HepG2 (cell line): ENCODE measurements around the gene LRRC4C. TPM values are rescaled to one million over a fixed set of nuclear protein-coding genes. Genes with fewer than 3 reads are reported as not detected.

Source experiments
- ATAC-seq: fragments of 200-7000 bp; cut with Tn5 transposase; 3 replicates; pipeline ENCODE4 v1.9.1; 2020; ENCODE audit warnings: mild to moderate bottlenecking, moderate library complexity
- BruUV-seq: library from RNA; stranded (reverse); fragments of 400-500 nt; replicated peaks from 2 replicates; lab custom pipeline; 2021; lab: Mats Ljungman, UMichigan
- CTCF ChIA-PET: fragments of 300-600 bp; formaldehyde crosslinking; extraction: SDS; loops from one replicate; lab custom pipeline; 2021; ENCODE audit warnings: low total read pairs, inconsistent platforms, low intra/inter-chr PET ratio; lab: Yijun Ruan, JAX
- POLR2A ChIA-PET: fragments of 350-600 bp; sonication (Branson Sonifier 250); formaldehyde crosslinking; loops from one replicate; lab custom pipeline; 2020; ENCODE audit warnings: antibody characterized with exemption, inconsistent platforms; lab: Yijun Ruan, JAX
- DNase-seq: peaks from one replicate; pipeline ENCODE4 v3.0.0-alpha.2; 2015; ENCODE audit warnings: low spot score
- FAIRE-seq: peaks from 3 replicates; lab custom pipeline; 2011; peaks lifted over from hg19 to GRCh38; lab: Jason Lieb, UNC
- H2AFZ ChIP-seq: one replicate; pipeline ENCODE4 v1.6.1; 2011; ENCODE audit warnings: low read length, inconsistent platforms
- H3K27ac ChIP-seq: fragments of 300-600 bp; 3 replicates; pipeline ENCODE4 v1.8.0; 2011; ENCODE audit warnings: mixed run types, mild to moderate bottlenecking, mixed read lengths, low read length, inconsistent platforms; ENCODE audit not compliant: insufficient read depth; ENCODE audit errors: extremely low read length
- H3K27me3 ChIP-seq, 2 experiments: fragments of 200-600 bp in 1 of 2; 2 replicates in 1 of 2; 3 replicates in 1 of 2; pipeline versions ENCODE4 v1.6.0 to v1.8.0; 2011; ENCODE audit warnings: low read length in 2 of 2, mild to moderate bottlenecking in 2 of 2, moderate library complexity in 2 of 2, inconsistent platforms in 1 of 2; ENCODE audit not compliant: insufficient read depth in 2 of 2, control insufficient read depth in 1 of 2
- H3K36me3 ChIP-seq, 2 experiments: fragments of 200-600 bp in 1 of 2; replicated peaks in 1 of 2; 2 replicates in 1 of 2; 3 replicates in 1 of 2; pipeline versions ENCODE4 v1.5.1 to v1.8.0; 2011; ENCODE audit warnings: low read length in 2 of 2, inconsistent platforms in 1 of 2; ENCODE audit not compliant: insufficient read depth in 2 of 2, control insufficient read depth in 1 of 2
- H3K4me1 ChIP-seq: 2 replicates; pipeline ENCODE4 v1.5.1; 2012; ENCODE audit warnings: low read length, inconsistent platforms; ENCODE audit not compliant: insufficient read depth
- H3K4me2 ChIP-seq: 2 replicates; pipeline ENCODE4 v1.6.0; 2011; ENCODE audit warnings: low read depth, low read length, inconsistent platforms
- H3K4me3 ChIP-seq, 3 experiments: fragments of 200-600 bp in 1 of 3; sonication (generic), shearing (Covaris generic) in 1 of 3; replicated peaks in 1 of 3; 2 replicates each; pipeline ENCODE4 v1.5.1; 2011 to 2016; ENCODE audit warnings: low read length in 3 of 3, inconsistent platforms in 2 of 3, low read depth in 2 of 3, mild to moderate bottlenecking in 2 of 3, control low read depth in 1 of 3, mixed read lengths in 1 of 3; ENCODE audit not compliant: insufficient read depth in 1 of 3
- H3K79me2 ChIP-seq: one replicate; pipeline ENCODE4 v1.6.1; 2011; ENCODE audit warnings: low read length, inconsistent platforms; ENCODE audit not compliant: insufficient read depth
- H3K9ac ChIP-seq: 2 replicates; pipeline ENCODE4 v1.6.0; 2011; ENCODE audit warnings: mild to moderate bottlenecking, low read depth, low read length, inconsistent platforms; ENCODE audit not compliant: insufficient read depth
- H3K9me3 ChIP-seq: 2 replicates; pipeline ENCODE4 v1.5.1; 2012; ENCODE audit warnings: mild to moderate bottlenecking, low read length
- H4K20me1 ChIP-seq: 2 replicates; pipeline ENCODE4 v1.6.0; 2011; ENCODE audit warnings: inconsistent platforms, mild to moderate bottlenecking, low read length, moderate library complexity; ENCODE audit not compliant: insufficient read depth
- ATAD3A ChIP-seq: sonication (generic); formaldehyde crosslinking; IDR thresholded peaks from 2 replicates; pipeline ENCODE4 v1.4.0; 2020; ENCODE audit warnings: missing genetic modification reagents
- CSRNP2 ChIP-seq: sonication (generic); formaldehyde crosslinking; conservative IDR thresholded peaks from 2 replicates; pipeline ENCODE4 v1.8.0; 2022; ENCODE audit warnings: low read depth, missing genetic modification reagents
- FLYWCH1 ChIP-seq: sonication (generic); formaldehyde crosslinking; IDR thresholded peaks from 2 replicates; pipeline ENCODE4 v1.8.1; 2023; ENCODE audit warnings: mild to moderate bottlenecking, missing genetic modification reagents
- HOXA5 ChIP-seq: sonication (generic); formaldehyde crosslinking; IDR thresholded peaks from 2 replicates; pipeline ENCODE4 v1.4.0; 2020; ENCODE audit warnings: missing genetic modification reagents
- PHB2 ChIP-seq: fragments of 450-650 bp; IDR thresholded peaks from 2 replicates; pipeline ENCODE4 v1.6.1; 2018; ENCODE audit not compliant: partially characterized antibody
- PHF21A ChIP-seq: sonication (generic); formaldehyde crosslinking; IDR thresholded peaks from 2 replicates; pipeline ENCODE4 v1.5.0; 2020; ENCODE audit warnings: mild to moderate bottlenecking, missing genetic modification reagents
- XRCC5 ChIP-seq: fragments of 200-400 bp; formaldehyde crosslinking; optimal IDR thresholded peaks from 2 replicates; pipeline ENCODE3; 2017; ENCODE audit warnings: mild to moderate bottlenecking, low read length
- ZBTB7B ChIP-seq: sonication (generic); formaldehyde crosslinking; IDR thresholded peaks from 2 replicates; pipeline ENCODE4 v1.4.0; 2020; ENCODE audit warnings: missing genetic modification reagents
- ZNF207 ChIP-seq: fragments of 450-650 bp; IDR thresholded peaks from 2 replicates; pipeline ENCODE4 v1.6.1; 2016; ENCODE audit warnings: antibody characterized with exemption, borderline replicate concordance
- ZNF234 ChIP-seq: sonication (generic); formaldehyde crosslinking; conservative IDR thresholded peaks from 2 replicates; pipeline ENCODE4 v1.5.1; 2020; ENCODE audit warnings: mild to moderate bottlenecking, missing genetic modification reagents
- ZNF280B ChIP-seq: sonication (generic); formaldehyde crosslinking; IDR thresholded peaks from 2 replicates; pipeline ENCODE4 v1.5.0; 2020; ENCODE audit warnings: missing genetic modification reagents, mild to moderate bottlenecking, borderline replicate concordance
- ZNF574 ChIP-seq: sonication (generic); formaldehyde crosslinking; IDR thresholded peaks from 2 replicates; pipeline ENCODE4 v1.4.0; 2020; ENCODE audit warnings: missing genetic modification reagents
- ZNF589 ChIP-seq: sonication (generic); formaldehyde crosslinking; conservative IDR thresholded peaks from 2 replicates; pipeline ENCODE4 v1.8.0; 2022; ENCODE audit warnings: mild to moderate bottlenecking, moderate library complexity, missing genetic modification reagents
- WGBS: methylation state at CpG from one replicate; pipeline ENCODE4 v1.1.6; 2017; ENCODE audit warnings: low lambda C conversion rate; 5-methylcytosine and 5-hydroxymethylcytosine counted together
- in situ Hi-C: cut with HindIII; loops from 2 replicates; pipeline ENCODE4 v1.10.0; 2017; ENCODE audit warnings: low pct_unique_long_range_greater_than_20kb; ENCODE audit not compliant: extremely low pct_ligation_motif_present
- intact Hi-C: fragments of 100-400 bp; cut with micrococcal nuclease; formaldehyde crosslinking; loops from one replicate; pipeline ENCODE4 v1.10.0; 2022; ENCODE audit not compliant: unreplicated experiment
- polyA plus RNA-seq, 8 experiments: library from polyadenylated mRNA; depleted of rRNA in 3 of 8; stranded (reverse) in 7 of 8; unstranded in 1 of 8; fragments of >200 nt; fragmentation: Illumina TruSeq in 4 of 8; extraction: Trizol in 4 of 8; gene quantifications; 2 replicates each; pipeline versions ENCODE4 v1.2.1 to v1.2.3, GENCODE V29; 2011 to 2016; ENCODE audit warnings: low read depth in 4 of 8, missing spikeins in 1 of 8, mixed read lengths in 1 of 8; ENCODE audit not compliant: insufficient read depth in 1 of 8
- total RNA-seq, 5 experiments: library from RNA; depleted of rRNA; stranded (reverse); fragments of >200 nt; fragmentation: Illumina TruSeq; extraction: Trizol; gene quantifications; 2 replicates each; pipeline ENCODE4 v1.2.3, GENCODE V29; 2016; ENCODE audit warnings: low read depth in 1 of 5

LRRC4C gene
- total and polyA plus RNA-seq, 2 of the 13 experiments (the other 11 are each of a cell fraction or from before 2014, with no cell fraction given): not detected

DNA sequence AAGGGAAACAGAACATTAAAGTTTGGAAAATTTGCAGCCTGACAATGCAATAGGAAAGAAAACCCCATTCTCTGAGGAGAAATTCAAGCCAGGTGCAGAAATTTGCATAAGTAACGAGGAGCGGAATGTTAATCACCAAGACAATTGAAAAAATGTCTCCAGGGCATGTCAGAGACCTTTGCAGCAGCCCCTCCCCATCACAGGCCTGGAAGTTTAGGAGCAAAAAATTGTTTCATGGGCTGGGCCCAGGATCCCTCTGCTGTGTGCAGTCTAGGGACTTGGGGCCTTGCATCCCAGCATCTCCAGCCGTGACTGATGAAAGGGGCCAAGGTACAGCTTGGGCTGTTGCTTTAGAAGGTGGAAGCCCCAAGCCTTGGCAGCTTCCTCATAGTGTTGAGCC is 780.2 kb downstream of the LRRC4C start:
- ATAC-seq (no peak), FAIRE-seq (no peak), DNase-seq (no peak)
- Histone ChIP-seq H3K27me3 (no peaks in the 10 kb centered on the region), H4K20me1 (no peaks in the 10 kb centered on the region), H3K9ac (no peak overlapping the region), H2AFZ (no peak overlapping the region), H3K4me3 (no peak overlapping the region), H3K9me3 (peaks cover 70% of the 10 kb centered on the region), H3K79me2 (no peaks in the 10 kb centered on the region), H3K36me3 (no peaks in the 10 kb centered on the region), H3K4me2 (no peak overlapping the region), H3K4me1 (no peaks in the 10 kb centered on the region), H3K27ac (no peak overlapping the region)
- no TSS peak for BruUV-seq
- POLR2A ChIA-PET: no interaction called here
- CTCF ChIA-PET: no interaction called here
- intact Hi-C loops (no loop called here), in situ Hi-C loops (no loop called here)
- TF ChIP-seq CSRNP2 (CRISPR knock-in tag): no peak
- TF ChIP-seq ZNF589 (CRISPR knock-in tag): no peak
- no peak for TF ChIP-seq ATAD3A (CRISPR knock-in tag)
- no peak for TF ChIP-seq ZNF234 (CRISPR knock-in tag)
- no peak for TF ChIP-seq FLYWCH1 (CRISPR knock-in tag)
- no peak for TF ChIP-seq HOXA5 (CRISPR knock-in tag)
- TF ChIP-seq PHF21A: no peak
- no peak for TF ChIP-seq XRCC5
- TF ChIP-seq ZNF207: no peak
- TF ChIP-seq ZNF574: no peak
- TF ChIP-seq ZNF280B (CRISPR knock-in tag): no peak
- TF ChIP-seq ZBTB7B (CRISPR knock-in tag): no peak
- no peak for TF ChIP-seq PHB2
- TF ChIP-seq, all 625 proteins: peak for 0
- 23% methylated on average over 2 of the region's 3 CpGs for WGBS
